22Rv1 (cell line): ENCODE measurements around the gene TRIM26.

Source experiments
- ZFX ChIP-seq: fragments of 450-650 bp; IDR thresholded peaks from 2 replicates; pipeline ENCODE4 v1.6.1; 2017; ENCODE audit warnings: antibody characterized with exemption, borderline replicate concordance
- TF ChIP-seq, protein P1 (sequence below): fragments of 450-650 bp; IDR thresholded peaks from 2 replicates; pipeline ENCODE4 v1.5.1; 2017; ENCODE audit warnings: mild to moderate bottlenecking

DNA sequence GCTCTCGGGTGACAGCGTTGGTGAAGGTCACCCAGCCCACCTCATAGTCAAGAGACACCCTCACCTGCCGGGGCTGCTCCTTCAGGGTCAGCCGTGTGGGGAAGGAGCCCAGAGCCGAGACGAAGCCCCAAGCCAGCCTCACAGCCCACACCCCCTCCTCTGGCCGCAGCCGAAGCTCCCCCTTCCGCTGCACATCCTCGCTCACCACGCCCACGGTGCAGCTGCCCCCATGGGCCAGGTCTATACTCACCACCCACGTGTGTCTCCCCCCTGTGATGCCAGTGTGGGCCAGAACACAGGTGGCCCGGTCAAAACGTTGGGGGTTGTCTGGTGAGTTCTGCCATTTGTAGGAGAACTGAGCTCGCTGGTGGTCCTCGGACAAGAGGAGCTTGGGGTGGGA is 59.1 kb downstream of the TRIM26 start:
- TF ChIP-seq, protein P1, sequence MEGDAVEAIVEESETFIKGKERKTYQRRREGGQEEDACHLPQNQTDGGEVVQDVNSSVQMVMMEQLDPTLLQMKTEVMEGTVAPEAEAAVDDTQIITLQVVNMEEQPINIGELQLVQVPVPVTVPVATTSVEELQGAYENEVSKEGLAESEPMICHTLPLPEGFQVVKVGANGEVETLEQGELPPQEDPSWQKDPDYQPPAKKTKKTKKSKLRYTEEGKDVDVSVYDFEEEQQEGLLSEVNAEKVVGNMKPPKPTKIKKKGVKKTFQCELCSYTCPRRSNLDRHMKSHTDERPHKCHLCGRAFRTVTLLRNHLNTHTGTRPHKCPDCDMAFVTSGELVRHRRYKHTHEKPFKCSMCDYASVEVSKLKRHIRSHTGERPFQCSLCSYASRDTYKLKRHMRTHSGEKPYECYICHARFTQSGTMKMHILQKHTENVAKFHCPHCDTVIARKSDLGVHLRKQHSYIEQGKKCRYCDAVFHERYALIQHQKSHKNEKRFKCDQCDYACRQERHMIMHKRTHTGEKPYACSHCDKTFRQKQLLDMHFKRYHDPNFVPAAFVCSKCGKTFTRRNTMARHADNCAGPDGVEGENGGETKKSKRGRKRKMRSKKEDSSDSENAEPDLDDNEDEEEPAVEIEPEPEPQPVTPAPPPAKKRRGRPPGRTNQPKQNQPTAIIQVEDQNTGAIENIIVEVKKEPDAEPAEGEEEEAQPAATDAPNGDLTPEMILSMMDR, result no peak
- no peak for TF ChIP-seq ZFX
